H9 (cell line): ENCODE data around the gene RAB30. TPM values are rescaled to one million over a fixed set of nuclear protein-coding genes. Genes with fewer than 3 reads are reported as not detected.

Experiments used
- DNase-seq: peaks from one replicate; pipeline ENCODE4 v3.0.0-alpha.2; 2017
- H2AFZ ChIP-seq: one replicate; pipeline ENCODE4 v1.6.1; 2013; ENCODE audit warnings: mild to moderate bottlenecking, low read length, control low read depth, moderate library complexity
- H2AK5ac ChIP-seq: 2 replicates; pipeline ENCODE4 v1.6.1; 2013; ENCODE audit warnings: low read length, control low read depth, mixed read lengths; ENCODE audit not compliant: insufficient read length
- H2BK120ac ChIP-seq: one replicate; pipeline ENCODE4 v1.6.1; 2013; ENCODE audit warnings: low read depth, mild to moderate bottlenecking, low read length, control low read depth, inconsistent platforms; ENCODE audit not compliant: poor library complexity, severe bottlenecking
- H2BK12ac ChIP-seq: 2 replicates; pipeline ENCODE4 v1.6.1; 2013; ENCODE audit warnings: low read length, control low read depth, mixed read lengths, low read depth; ENCODE audit not compliant: insufficient read length
- H2BK15ac ChIP-seq: 2 replicates; pipeline ENCODE4 v1.6.1; 2013; ENCODE audit warnings: low read depth, low read length, control low read depth
- H2BK20ac ChIP-seq: one replicate; pipeline ENCODE4 v1.6.1; 2013; ENCODE audit warnings: low read depth, mild to moderate bottlenecking, low read length, control low read depth, inconsistent platforms; ENCODE audit not compliant: poor library complexity, severe bottlenecking
- H2BK5ac ChIP-seq: 2 replicates; pipeline ENCODE4 v1.6.1; 2013; ENCODE audit warnings: low read length, control low read depth, mixed read lengths; ENCODE audit not compliant: insufficient read length
- H3K14ac ChIP-seq: 2 replicates; pipeline ENCODE4 v1.6.1; 2013; ENCODE audit warnings: low read length, control low read depth; ENCODE audit not compliant: insufficient read depth
- H3K18ac ChIP-seq: 2 replicates; pipeline ENCODE4 v1.6.1; 2013; ENCODE audit warnings: low read depth, mild to moderate bottlenecking, mixed read lengths, low read length, control low read depth; ENCODE audit not compliant: insufficient read length
- H3K23ac ChIP-seq: 2 replicates; pipeline ENCODE4 v1.6.1; 2013; ENCODE audit warnings: low read length, control low read depth, mixed read lengths, low read depth; ENCODE audit not compliant: insufficient read length
- H3K23me2 ChIP-seq: 2 replicates; pipeline ENCODE4 v1.6.1; 2013; ENCODE audit warnings: low read depth, mild to moderate bottlenecking, mixed read lengths, low read length, control low read depth; ENCODE audit not compliant: insufficient read length, poor library complexity, severe bottlenecking
- H3K27ac ChIP-seq: 2 replicates; pipeline ENCODE4 v1.5.1; 2013; ENCODE audit warnings: low read length, control low read depth, mixed read lengths, low read depth; ENCODE audit not compliant: insufficient read length
- H3K27me3 ChIP-seq: 2 replicates; pipeline ENCODE4 v1.6.1; 2013; ENCODE audit warnings: low read length, control low read depth, inconsistent platforms; ENCODE audit not compliant: insufficient read depth
- H3K4ac ChIP-seq: 2 replicates; pipeline ENCODE4 v1.6.1; 2013; ENCODE audit warnings: low read depth, mild to moderate bottlenecking, control low read depth, inconsistent platforms, low read length, moderate library complexity
- H3K4me1 ChIP-seq: 2 replicates; pipeline ENCODE4 v1.6.1; 2013; ENCODE audit warnings: low read length, control low read depth, inconsistent platforms; ENCODE audit not compliant: insufficient read depth
- H3K4me2 ChIP-seq: 2 replicates; pipeline ENCODE4 v1.6.1; 2013; ENCODE audit warnings: low read length, control low read depth, mixed read lengths; ENCODE audit not compliant: insufficient read length, insufficient read depth
- H3K56ac ChIP-seq: 2 replicates; pipeline ENCODE4 v1.6.1; 2013; ENCODE audit warnings: low read depth, mild to moderate bottlenecking, mixed read lengths, low read length, control low read depth; ENCODE audit not compliant: insufficient read length
- H3K79me1 ChIP-seq: 2 replicates; pipeline ENCODE4 v1.6.1; 2013; ENCODE audit warnings: low read depth, mild to moderate bottlenecking, moderate library complexity, low read length, control low read depth, inconsistent platforms; ENCODE audit not compliant: insufficient read depth, poor library complexity, severe bottlenecking
- H3K79me2 ChIP-seq: 2 replicates; pipeline ENCODE4 v1.6.1; 2013; ENCODE audit warnings: low read length, control low read depth, inconsistent platforms; ENCODE audit not compliant: insufficient read depth
- H3K9ac ChIP-seq: 2 replicates; pipeline ENCODE4 v1.6.1; 2013; ENCODE audit warnings: low read length, control low read depth, mixed read lengths; ENCODE audit not compliant: insufficient read length; ENCODE audit errors: extremely low read depth
- H3K9me3 ChIP-seq: one replicate; pipeline ENCODE4 v1.6.1; 2013; ENCODE audit warnings: low read depth, low read length, inconsistent platforms; ENCODE audit not compliant: control insufficient read depth
- H3T11ph ChIP-seq: one replicate; pipeline ENCODE4 v1.6.1; 2013; ENCODE audit warnings: mild to moderate bottlenecking, low read length, control low read depth, inconsistent platforms
- H4K20me1 ChIP-seq: one replicate; pipeline ENCODE4 v1.6.1; 2013; ENCODE audit not compliant: control insufficient read depth, insufficient read length, insufficient read depth
- H4K5ac ChIP-seq: 2 replicates; pipeline ENCODE4 v1.6.1; 2013; ENCODE audit warnings: low read depth, mild to moderate bottlenecking, mixed read lengths, low read length, control low read depth; ENCODE audit not compliant: insufficient read length
- H4K8ac ChIP-seq: replicated peaks from 2 replicates; pipeline ENCODE4 v1.6.1; 2013; ENCODE audit warnings: low read length, control low read depth, mixed read lengths, low read depth; ENCODE audit not compliant: insufficient read length
- H4K91ac ChIP-seq: 2 replicates; pipeline ENCODE4 v1.6.1; 2013; ENCODE audit warnings: low read depth, mild to moderate bottlenecking, moderate library complexity, mixed read lengths, low read length, control low read depth; ENCODE audit not compliant: insufficient read length
- H3K27ac Mint-ChIP-seq, 3 experiments: 2 replicates in 2 of 3; 3 replicates in 1 of 3; pipeline ENCODE4 v1.8.0; 2020 to 2021; ENCODE audit warnings: mixed read lengths in 3 of 3, mild to moderate bottlenecking in 1 of 3, moderate library complexity in 1 of 3
- H3K27me3 Mint-ChIP-seq: 2 replicates; pipeline ENCODE4 v1.8.0; 2021; ENCODE audit warnings: low read depth, mild to moderate bottlenecking, moderate library complexity, mixed read lengths
- H3K36me3 Mint-ChIP-seq, 3 experiments: 2 replicates in 2 of 3; 3 replicates in 1 of 3; pipeline ENCODE4 v1.8.0; 2020 to 2021; ENCODE audit warnings: low read depth in 3 of 3, mixed read lengths in 3 of 3; ENCODE audit not compliant: insufficient read depth in 1 of 3
- H3K4me1 Mint-ChIP-seq, 2 experiments: 2 replicates each; pipeline ENCODE4 v1.8.0; 2020; ENCODE audit warnings: mixed read lengths in 2 of 2
- H3K4me3 Mint-ChIP-seq, 2 experiments: 2 replicates in 1 of 2; 3 replicates in 1 of 2; pipeline ENCODE4 v1.8.0; 2020 to 2021; ENCODE audit warnings: mild to moderate bottlenecking in 2 of 2, mixed read lengths in 2 of 2, moderate library complexity in 1 of 2
- H3K9me3 Mint-ChIP-seq, 2 experiments: 2 replicates in 1 of 2; 3 replicates in 1 of 2; pipeline ENCODE4 v1.8.0; 2020; ENCODE audit warnings: mild to moderate bottlenecking in 2 of 2, mixed read lengths in 2 of 2, moderate library complexity in 1 of 2
- WGBS: extraction: QIAGEN DNeasy Blood & Tissue Kit; methylation state at CpG from one replicate; pipeline ENCODE4 v1.1.7; 2013; ENCODE audit warnings: missing lambda C conversion rate, low lambda C conversion rate, mixed read lengths; ENCODE audit not compliant: insufficient read length; ENCODE audit errors: extremely low coverage; 5-methylcytosine and 5-hydroxymethylcytosine counted together
- total RNA-seq: library from RNA; stranded (reverse); gene quantifications from 2 replicates; pipeline ENCODE4 v1.2.1, GENCODE V29; 2021
- TF ChIP-seq, protein P1 (sequence below): fragments of 200-600 bp; sonication (generic); conservative IDR thresholded peaks from 3 replicates; pipeline ENCODE4 v1.8.0; 2021; ENCODE audit warnings: antibody characterized with exemption, mild to moderate bottlenecking

RAB30 gene
- total RNA-seq, 1 experiment from 2014 or later = 4.8 TPM

DNA sequence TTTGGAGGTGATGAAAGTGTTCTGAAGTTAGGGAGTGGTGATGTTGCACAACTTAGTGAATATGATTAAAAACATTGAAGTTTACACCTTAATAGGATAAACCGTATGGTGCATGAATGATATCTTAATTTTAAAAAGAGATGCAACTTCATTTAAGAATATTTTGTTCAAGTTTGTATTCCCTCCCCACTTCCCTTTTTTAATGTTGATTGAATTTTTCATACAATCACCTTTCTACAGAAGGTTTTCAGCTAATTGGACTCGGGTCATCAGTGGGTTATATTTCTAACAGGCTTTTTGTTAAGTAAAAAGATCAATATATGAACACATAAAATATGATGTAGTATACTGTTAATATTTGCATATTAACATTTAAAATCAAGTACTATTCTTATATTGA is 97.6 kb downstream of the RAB30 start:
- no CpG with 5 or more reads among the region's 2 CpGs for WGBS
- H2BK12ac ChIP-seq = no peak overlapping the region
- no peaks in the 10 kb centered on the region; a peak in 1 of 5 replicates for H3K9me3 Mint-ChIP-seq
- TF ChIP-seq, protein P1, sequence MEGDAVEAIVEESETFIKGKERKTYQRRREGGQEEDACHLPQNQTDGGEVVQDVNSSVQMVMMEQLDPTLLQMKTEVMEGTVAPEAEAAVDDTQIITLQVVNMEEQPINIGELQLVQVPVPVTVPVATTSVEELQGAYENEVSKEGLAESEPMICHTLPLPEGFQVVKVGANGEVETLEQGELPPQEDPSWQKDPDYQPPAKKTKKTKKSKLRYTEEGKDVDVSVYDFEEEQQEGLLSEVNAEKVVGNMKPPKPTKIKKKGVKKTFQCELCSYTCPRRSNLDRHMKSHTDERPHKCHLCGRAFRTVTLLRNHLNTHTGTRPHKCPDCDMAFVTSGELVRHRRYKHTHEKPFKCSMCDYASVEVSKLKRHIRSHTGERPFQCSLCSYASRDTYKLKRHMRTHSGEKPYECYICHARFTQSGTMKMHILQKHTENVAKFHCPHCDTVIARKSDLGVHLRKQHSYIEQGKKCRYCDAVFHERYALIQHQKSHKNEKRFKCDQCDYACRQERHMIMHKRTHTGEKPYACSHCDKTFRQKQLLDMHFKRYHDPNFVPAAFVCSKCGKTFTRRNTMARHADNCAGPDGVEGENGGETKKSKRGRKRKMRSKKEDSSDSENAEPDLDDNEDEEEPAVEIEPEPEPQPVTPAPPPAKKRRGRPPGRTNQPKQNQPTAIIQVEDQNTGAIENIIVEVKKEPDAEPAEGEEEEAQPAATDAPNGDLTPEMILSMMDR = no peak
- H3K4me3 Mint-ChIP-seq = no peak overlapping the region
- no peak overlapping the region for H2BK5ac ChIP-seq
- no peaks in the 10 kb centered on the region for H3K79me2 ChIP-seq
- DNase-seq = no peak
- no peak overlapping the region for H4K91ac ChIP-seq
- no peak overlapping the region for H4K5ac ChIP-seq
- H3K79me1 ChIP-seq = no peaks in the 10 kb centered on the region
- no peak overlapping the region for H3T11ph ChIP-seq
- H3K18ac ChIP-seq = no peak overlapping the region
- no peak overlapping the region for H3K27ac ChIP-seq
- no peaks in the 10 kb centered on the region for H3K4me1 ChIP-seq
- H3K4ac ChIP-seq = no peak overlapping the region
- no peak overlapping the region for H3K56ac ChIP-seq
- no peaks in the 10 kb centered on the region for H3K36me3 Mint-ChIP-seq
- H3K27me3 ChIP-seq = no peaks in the 10 kb centered on the region
- H2AK5ac ChIP-seq = no peak overlapping the region
- no peak overlapping the region for H2BK120ac ChIP-seq
- H3K4me1 Mint-ChIP-seq = no peaks in the 10 kb centered on the region
- no peaks in the 10 kb centered on the region for H4K20me1 ChIP-seq
- no peak overlapping the region for H3K4me2 ChIP-seq
- H3K27ac Mint-ChIP-seq = no peak overlapping the region
- H3K9ac ChIP-seq = no peak overlapping the region
- H3K23me2 ChIP-seq = no peaks in the 10 kb centered on the region
- H2BK15ac ChIP-seq = no peak overlapping the region
- H3K14ac ChIP-seq = no peak overlapping the region
- H4K8ac ChIP-seq = no peak overlapping the region
- no peaks in the 10 kb centered on the region for H3K27me3 Mint-ChIP-seq
- H3K23ac ChIP-seq = no peak overlapping the region
- no peaks in the 10 kb centered on the region for H3K9me3 ChIP-seq
- no peak overlapping the region for H2AFZ ChIP-seq
- no peak overlapping the region for H2BK20ac ChIP-seq
